ENCODE data around the gene TUBB4B.
"Not testable (repeated sequence)": the region's sequence is repeated elsewhere in the genome, so short reads cannot be mapped to it uniquely, and the experiment has no call there.

The TUBB4B gene

GRCh38 chr9:137253717-137254623 is 12.9 kb downstream of the TUBB4B start:
- no peak for DNase-seq

GRCh38 chr9:137254624-137255447 is 13.7 kb downstream of the TUBB4B start, which contains the start of gene NELFB:
Gene NELFB (plus strand): TSS chr9:137255327.
- peak; percentile 90 to 97 (median 96) for DNase-seq

- DNase-seq: no peak
Measured at GRCh38 chr9:137255448-137256114, 14.5 kb downstream of the TUBB4B start.

DNA sequence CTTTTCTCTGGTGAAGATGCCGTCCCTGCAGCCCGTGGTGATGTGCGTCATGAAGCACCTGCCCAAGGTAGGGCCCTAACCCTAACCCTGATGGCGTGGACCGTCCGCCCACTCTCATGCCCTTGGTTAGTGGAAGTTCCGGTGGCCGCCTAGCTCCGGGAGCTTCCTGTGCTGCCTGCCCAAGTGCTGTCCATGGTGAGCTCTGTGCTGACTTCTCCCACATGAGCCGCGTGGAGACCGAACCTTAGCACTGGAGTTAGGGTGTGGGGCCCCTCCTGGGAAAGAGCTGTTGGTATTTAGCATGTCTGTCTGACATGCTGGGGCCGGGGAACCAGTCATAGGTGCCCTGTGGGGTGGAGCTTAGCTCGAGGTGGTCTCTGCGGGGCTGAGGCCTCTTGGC is 15.3 kb downstream of the TUBB4B start:
- DNase-seq: no peak

DNA sequence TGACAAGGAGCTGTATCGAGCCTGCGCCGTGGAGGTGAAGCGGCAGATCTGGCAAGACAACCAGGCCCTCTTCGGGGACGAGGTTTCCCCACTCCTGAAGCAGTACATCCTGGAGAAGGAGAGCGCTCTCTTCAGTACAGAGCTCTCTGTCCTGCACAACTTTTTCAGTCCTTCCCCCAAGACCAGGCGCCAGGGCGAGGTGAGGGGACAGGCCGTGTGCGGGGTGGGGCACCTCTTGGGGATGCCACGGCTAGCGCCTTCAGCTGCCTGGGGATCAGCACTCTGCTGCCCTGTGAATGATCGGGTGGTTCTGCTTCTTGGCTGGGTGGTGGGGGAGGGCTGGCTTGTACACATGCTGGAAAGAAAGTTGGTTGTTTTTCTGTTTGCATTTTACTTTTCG is 15.8 kb downstream of the TUBB4B start:
- no peak for DNase-seq

DNA sequence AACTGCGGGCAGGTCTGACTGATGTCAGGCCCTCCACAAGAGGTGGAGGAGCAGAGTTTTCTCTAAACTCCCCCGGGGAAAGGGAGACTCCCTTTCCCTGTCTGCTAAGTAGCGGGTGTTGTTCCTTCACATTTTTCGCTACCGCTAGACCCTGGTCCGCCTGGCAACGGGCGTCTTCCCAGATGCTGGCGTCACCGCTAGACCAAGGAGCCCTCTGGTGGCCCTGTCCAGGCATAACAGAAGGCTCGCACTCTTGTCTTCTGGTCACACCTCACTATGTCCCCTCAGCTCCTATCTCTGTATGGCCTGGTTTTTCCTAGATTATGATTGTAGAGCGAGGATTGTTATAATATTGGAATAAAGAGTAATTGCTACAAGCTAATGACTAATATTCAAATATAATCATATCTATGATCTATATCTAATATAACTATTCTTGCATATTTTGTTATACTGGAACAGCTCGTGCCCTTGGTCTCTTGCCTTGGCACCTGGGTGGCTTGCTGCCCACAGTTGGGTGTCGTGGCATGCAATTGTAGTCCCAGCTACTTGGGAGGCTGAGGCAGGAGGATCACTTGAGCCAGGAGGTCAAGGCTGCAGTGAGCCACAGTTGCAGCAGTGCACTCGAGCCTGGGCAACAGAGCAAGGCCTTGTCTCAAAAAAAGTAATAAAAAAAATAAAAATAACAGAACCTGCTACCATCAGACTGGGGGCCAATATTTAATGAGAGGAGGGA is 21.3 kb downstream of the TUBB4B start:
- DNase-seq: not testable (repeated sequence)

DNA sequence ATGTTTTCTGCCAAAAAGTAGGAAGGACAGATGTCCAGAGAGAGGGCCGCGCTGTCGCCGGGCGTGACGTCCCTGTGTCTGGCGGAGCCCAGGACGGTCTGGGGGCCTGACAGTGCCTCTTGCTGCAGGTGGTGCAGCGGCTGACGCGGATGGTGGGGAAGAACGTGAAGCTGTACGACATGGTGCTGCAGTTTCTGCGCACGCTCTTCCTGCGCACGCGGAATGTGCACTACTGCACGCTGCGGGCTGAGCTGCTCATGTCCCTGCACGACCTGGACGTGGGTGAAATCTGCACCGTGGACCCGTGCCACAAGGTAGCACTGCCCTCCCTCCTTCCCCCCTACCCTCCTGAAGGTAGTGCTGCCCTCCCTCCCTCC is 21.8 kb downstream of the TUBB4B start:
- DNase-seq: no peak

- DNase-seq: no peak
Measured at GRCh38 chr9:137263506-137263905, 22.4 kb downstream of the TUBB4B start.

DNA sequence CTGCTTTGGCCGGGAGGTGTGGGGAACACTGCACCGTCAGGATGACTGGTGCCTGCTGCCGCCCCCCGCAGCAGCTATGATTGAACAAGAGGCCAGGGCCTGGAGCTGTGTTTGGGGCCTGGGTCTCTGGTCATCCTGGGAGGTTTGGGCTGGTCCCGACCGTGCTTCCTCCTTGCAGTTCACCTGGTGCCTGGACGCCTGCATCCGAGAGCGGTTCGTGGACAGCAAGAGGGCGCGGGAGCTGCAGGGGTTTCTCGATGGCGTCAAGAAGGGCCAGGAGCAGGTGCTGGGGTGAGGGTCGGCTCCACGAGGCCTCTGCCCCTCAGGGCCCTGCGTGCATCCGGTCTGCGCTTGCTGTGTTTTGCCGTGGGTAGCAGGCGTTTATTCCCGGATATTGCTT is 23.0 kb downstream of the TUBB4B start:
- DNase-seq: no peak

- no peak for DNase-seq
Measured at GRCh38 chr9:137265496-137266161, 24.5 kb downstream of the TUBB4B start.

DNA sequence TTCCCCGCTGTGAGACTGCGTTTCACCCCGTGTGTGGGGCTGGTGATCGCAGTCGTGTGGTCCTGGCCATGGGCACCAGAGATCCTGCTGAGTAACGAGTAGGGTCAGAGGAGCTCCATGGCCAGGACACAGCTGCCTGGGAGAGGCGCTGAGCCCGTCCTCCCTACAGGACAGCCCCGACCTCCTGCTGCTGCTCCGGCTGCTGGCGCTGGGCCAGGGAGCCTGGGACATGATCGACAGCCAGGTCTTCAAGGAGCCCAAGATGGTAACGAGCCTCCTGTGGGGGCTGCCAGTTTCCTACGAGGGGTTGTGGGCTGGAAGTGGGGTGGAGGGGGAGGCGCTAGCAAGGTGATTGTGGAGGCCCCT is 25.1 kb downstream of the TUBB4B start:
- no peak for DNase-seq

DNA sequence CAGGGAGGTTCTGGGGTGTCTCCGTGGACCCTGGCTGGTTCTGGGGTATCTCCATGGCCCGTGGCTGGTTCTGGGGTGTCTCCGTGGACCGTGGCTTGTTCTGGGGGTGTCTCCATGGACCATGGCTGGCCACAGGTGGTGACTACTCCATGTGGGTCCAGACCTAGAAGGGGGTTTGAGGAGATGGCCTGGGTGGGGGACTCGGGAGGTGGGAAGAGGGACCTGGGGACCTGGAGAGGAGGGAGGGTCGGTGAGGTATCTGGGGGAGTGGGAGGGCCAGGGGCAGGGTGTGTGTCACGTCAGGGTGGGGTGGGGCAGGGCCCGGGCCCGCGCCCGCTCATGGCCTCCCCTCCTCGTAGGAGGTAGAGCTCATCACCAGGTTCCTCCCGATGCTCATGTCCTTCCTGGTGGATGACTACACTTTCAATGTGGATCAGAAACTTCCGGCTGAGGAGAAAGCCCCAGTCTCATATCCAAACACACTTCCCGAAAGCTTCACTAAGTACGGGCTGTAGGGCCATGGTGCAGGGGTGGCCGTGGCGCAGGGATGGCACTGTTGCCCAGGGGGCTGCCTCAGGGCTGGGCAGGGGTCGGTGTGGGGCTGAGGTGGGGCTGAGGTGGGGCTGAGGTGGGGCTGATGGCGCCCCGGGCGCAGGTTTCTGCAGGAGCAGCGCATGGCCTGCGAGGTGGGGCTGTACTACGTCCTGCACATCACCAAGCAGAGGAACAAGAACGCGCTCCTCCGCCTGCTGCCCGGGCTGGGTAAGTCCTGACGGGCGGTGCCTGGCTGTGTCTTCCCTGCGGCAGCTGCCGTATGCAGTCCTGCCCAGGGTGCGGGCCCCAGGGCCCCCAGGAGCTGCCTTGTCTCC is 25.7 kb downstream of the TUBB4B start:
- DNase-seq: no peak

- no peak for DNase-seq
Measured at GRCh38 chr9:137267933-137268355, 26.9 kb downstream of the TUBB4B start.

- peak; percentile 42 to 73 (median 61) for DNase-seq
Measured at GRCh38 chr9:137268538-137269201, 27.6 kb downstream of the TUBB4B start.

- no peak for DNase-seq
Measured at GRCh38 chr9:137269231-137269772, 28.2 kb downstream of the TUBB4B start.

GRCh38 chr9:137270929-137271695 is 30.0 kb downstream of the TUBB4B start:
- no peak for DNase-seq

DNA sequence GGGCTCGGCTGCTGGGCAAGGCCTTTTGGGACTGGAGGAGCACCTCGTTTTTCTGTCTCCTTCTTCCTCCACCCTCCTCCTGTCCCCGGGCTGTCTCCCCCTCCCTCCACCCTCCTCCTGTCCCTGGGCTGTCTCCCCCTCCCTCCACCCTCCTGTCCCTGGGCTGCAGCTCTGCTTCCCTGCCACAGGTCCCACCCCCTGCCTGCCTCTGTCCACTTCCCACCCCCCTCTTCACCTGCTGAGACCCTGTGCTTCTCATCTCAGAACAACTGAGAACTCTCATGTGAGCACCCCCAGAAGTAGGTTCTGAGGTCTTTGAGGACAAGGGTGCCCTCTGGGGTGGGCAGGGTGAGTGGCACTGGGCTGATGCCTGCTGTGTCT is 30.6 kb downstream of the TUBB4B start:
- no peak for DNase-seq

DNA sequence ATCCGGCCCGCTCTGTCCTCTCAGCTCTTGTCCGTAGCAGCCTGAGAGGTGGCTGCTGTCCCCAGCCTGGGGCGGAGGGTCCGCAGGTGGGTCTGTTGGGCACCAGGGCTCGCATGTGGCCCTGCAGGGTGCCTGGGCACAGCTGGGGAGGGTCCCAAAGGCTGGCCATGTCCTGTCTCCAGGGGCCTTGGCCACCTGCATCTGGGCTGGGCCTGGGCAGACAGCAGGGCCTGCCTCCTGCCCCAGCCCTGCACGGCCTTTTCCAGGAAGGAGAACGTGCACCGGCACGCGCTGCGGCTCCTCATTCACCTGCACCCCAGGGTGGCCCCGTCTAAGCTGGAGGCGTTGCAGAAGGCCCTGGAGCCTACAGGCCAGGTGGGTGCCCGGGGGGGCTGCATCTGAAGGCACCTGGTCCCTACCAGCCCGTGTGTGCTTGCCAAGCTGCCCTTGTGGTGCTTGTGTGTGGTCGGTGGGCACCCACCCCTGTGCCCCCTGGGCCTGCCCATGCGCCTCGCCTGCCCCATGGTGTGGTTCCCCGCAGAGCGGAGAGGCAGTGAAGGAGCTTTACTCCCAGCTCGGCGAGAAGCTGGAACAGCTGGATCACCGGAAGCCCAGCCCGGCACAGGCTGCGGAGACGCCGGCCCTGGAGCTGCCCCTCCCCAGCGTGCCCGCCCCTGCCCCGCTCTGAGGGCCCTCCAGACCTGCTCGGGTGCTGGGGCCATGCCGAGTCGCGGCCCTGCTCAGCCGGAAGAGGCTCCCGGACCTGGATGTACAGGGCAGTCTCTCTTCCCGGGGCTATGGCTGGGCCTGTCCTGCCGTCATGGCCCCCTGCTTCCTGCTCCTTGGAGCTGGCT is 31.4 kb downstream of the TUBB4B start:
- no peak for DNase-seq

All from suppressor macrophage treated with lipopolysaccharide for 1 hour (primary cell).